Activated B cell treated with CpG ODN at 0.5 μM for 24 hours (primary cell): ENCODE results near the gene ZFY. TPM values are rescaled to one million over a fixed set of nuclear protein-coding genes. Genes with fewer than 3 reads are reported as not detected.

Source experiments
- ATAC-seq: fragments of 200-7000 bp; cut with Tn5 transposase; one replicate; pipeline ENCODE4 v1.10.0; 2021; ENCODE audit warnings: low read depth, mild to moderate bottlenecking, moderate library complexity
- CTCF ChIA-PET: fragments of 350-600 bp; sonication (Branson Sonifier 250); formaldehyde crosslinking; loops from one replicate; lab custom pipeline; 2021; ENCODE audit warnings: antibody characterized with exemption; lab: Charles Lee
- POLR2A ChIA-PET: fragments of 350-600 bp; sonication (Branson Sonifier 250); formaldehyde crosslinking; loops from one replicate; lab custom pipeline; 2021; ENCODE audit warnings: antibody characterized with exemption; lab: Charles Lee
- DNase-seq: peaks from one replicate; pipeline ENCODE4 v3.0.0; 2022
- H3K27ac Mint-ChIP-seq: one replicate; pipeline ENCODE4 v1.8.0; 2020; ENCODE audit warnings: mixed read lengths
- H3K27me3 Mint-ChIP-seq: one replicate; pipeline ENCODE4 v1.8.0; 2021; ENCODE audit warnings: mixed read lengths
- H3K36me3 Mint-ChIP-seq: one replicate; pipeline ENCODE4 v1.8.0; 2021; ENCODE audit warnings: low read depth, mixed read lengths
- H3K4me1 Mint-ChIP-seq: one replicate; pipeline ENCODE4 v1.8.0; 2021; ENCODE audit warnings: mixed read lengths
- H3K4me3 Mint-ChIP-seq: one replicate; pipeline ENCODE4 v1.8.0; 2020; ENCODE audit warnings: mild to moderate bottlenecking, mixed read lengths
- H3K9me3 Mint-ChIP-seq: one replicate; pipeline ENCODE4 v1.8.0; 2020; ENCODE audit warnings: mixed read lengths
- CTCF ChIP-seq: fragments of 200-600 bp; IDR thresholded peaks from one replicate; pipeline ENCODE4 v1.8.0; 2022; ENCODE audit warnings: antibody characterized with exemption, mild to moderate bottlenecking
- intact Hi-C: fragments of 100-400 bp; cut with micrococcal nuclease; formaldehyde crosslinking; loops from one replicate; pipeline ENCODE4 v1.15.1; 2024
- total RNA-seq: library from RNA; stranded (reverse); gene quantifications from 2 replicates; pipeline ENCODE4 v1.2.3, GENCODE V29; 2022

ZFY gene
- 24.1 and 25.8 TPM in 2 replicates for total RNA-seq

GRCh38 chrY:2934861-2935715 lies at the start of gene ZFY:
Gene ZFY, plus strand, starts transcription at chrY:2935381. Its CDS starts 18,556 bp downstream, at chrY:2953937.
- POLR2A ChIA-PET: interaction anchor here (0.5 to 1.2 kb wide), 7 partner anchors 13 to 113 kb away, joined by 3 to 8 read pairs (median 4); no protein-coding TSS in a partner anchor
- CTCF ChIA-PET: no interaction called here
- intact Hi-C loops: loop anchor here (1.0 to 5.0 kb wide), 3 partner anchors 37 to 94 kb away; partner anchors contain the start of gene RPS4Y1

GRCh38 chrY:2885880-2886279 lies 49.3 kb upstream of the ZFY start:
- H3K9me3 Mint-ChIP-seq: no peaks in the 10 kb centered on the region
- ChIA-PET POLR2A (no interaction called here), CTCF (no interaction called here)
- H3K4me3 Mint-ChIP-seq: no peak overlapping the region
- no peaks in the 10 kb centered on the region for H3K27me3 Mint-ChIP-seq
- intact Hi-C loops: no loop called here
- H3K27ac Mint-ChIP-seq: no peak overlapping the region
- peaks cover 7% of the 10 kb centered on the region for H3K4me1 Mint-ChIP-seq
- no peak for ATAC-seq
- peaks cover 2% of the 10 kb centered on the region for H3K36me3 Mint-ChIP-seq
- DNase-seq: no peak
- no peak for TF ChIP-seq CTCF

More at GRCh38 chrY:2934861-2935715, at the start of gene ZFY:
- ATAC-seq (peak; percentile 38), DNase-seq (peak; percentile 63)
- Mint-ChIP-seq H3K4me3 (peak within 1 kb of the TSS; percentile 93), H3K9me3 (no peaks in the 10 kb centered on the region), H3K27me3 (no peaks in the 10 kb centered on the region), H3K27ac (peak within 1 kb of the TSS; percentile 99), H3K36me3 (peaks cover 23% of the 10 kb centered on the region), H3K4me1 (peaks cover 25% of the 10 kb centered on the region)
- TF ChIP-seq CTCF: no peak

GRCh38 chrY:2887386-2887785 lies 47.8 kb upstream of the ZFY start:
- Mint-ChIP-seq H3K4me1 (peaks cover 7% of the 10 kb centered on the region), H3K9me3 (no peaks in the 10 kb centered on the region), H3K36me3 (no peaks in the 10 kb centered on the region), H3K27me3 (no peaks in the 10 kb centered on the region), H3K27ac (no peak overlapping the region), H3K4me3 (no peak overlapping the region)
- ChIA-PET CTCF (no interaction called here), POLR2A (no interaction called here)
- no peak for ATAC-seq
- intact Hi-C loops: no loop called here
- no peak for TF ChIP-seq CTCF
- no peak for DNase-seq

- ATAC-seq: no peak
- CTCF ChIA-PET: no interaction called here
Measured at GRCh38 chrY:2887955-2888354, 47.2 kb upstream of the ZFY start.

More at GRCh38 chrY:2887955-2888354, 47.2 kb upstream of the ZFY start:
- no peak overlapping the region for H3K4me3 Mint-ChIP-seq
- DNase-seq: no peak
- intact Hi-C loops: no loop called here
- no peaks in the 10 kb centered on the region for H3K9me3 Mint-ChIP-seq
- H3K27ac Mint-ChIP-seq: no peak overlapping the region
- no peak for TF ChIP-seq CTCF
- H3K4me1 Mint-ChIP-seq: peaks cover 7% of the 10 kb centered on the region
- POLR2A ChIA-PET: no interaction called here
- no peaks in the 10 kb centered on the region for H3K27me3 Mint-ChIP-seq
- H3K36me3 Mint-ChIP-seq: no peaks in the 10 kb centered on the region
